ENCODE results near the gene SP4. TPM values are rescaled to one million over a fixed set of nuclear protein-coding genes. Genes with fewer than 3 reads are reported as not detected.

The SP4 gene
- total and polyA plus RNA-seq, 2 of the 4 experiments (the other 2 are of a cell fraction), result 0.97 to 5.9 TPM

DNA sequence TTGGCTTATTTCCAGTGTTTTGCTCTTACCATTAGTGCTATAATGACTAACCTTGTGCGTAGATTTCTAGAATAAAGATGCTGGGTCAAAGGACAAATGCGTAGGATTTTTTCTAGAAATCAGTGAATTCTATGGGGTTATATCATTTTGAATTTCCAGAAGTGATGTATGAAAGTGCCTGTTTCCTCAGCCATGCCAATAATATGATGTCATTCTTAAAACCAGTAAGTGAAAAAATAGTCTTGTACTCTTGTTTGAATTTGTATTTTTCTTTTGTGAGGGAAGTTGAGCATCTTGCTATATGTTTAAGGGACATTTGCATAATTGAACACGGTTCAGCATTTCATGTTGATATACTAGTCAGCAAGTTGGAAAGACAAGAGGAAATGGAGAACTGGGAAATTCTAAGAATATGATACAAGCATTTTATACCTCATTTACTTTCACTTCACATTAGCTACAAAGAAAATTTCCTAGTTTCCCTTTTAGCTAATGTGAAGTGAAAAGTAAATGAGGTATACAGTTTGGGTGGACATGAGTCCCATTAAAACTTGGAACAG, 111.1 kb downstream of the SP4 start:
- H2BK5ac ChIP-seq (ENCODE audit: low read depth, low read length, poor library complexity, severe bottlenecking), result no peak overlapping the region
- no peak overlapping the region for H3K4me2 ChIP-seq (ENCODE audit: low read depth, low read length)
- H3K14ac ChIP-seq (replicated peaks; ENCODE audit: low read depth, low read length), result no peak overlapping the region
- no peak overlapping the region for H3K9ac ChIP-seq (ENCODE audit: low read depth, low read length)
- H4K91ac ChIP-seq (ENCODE audit: insufficient read depth, low read depth, low read length), result no peak overlapping the region
- intact Hi-C loops (cut with micrococcal nuclease), result no loop called here
- ATAC-seq (ENCODE audit: low read depth), result no peak
- H3K56ac ChIP-seq (ENCODE audit: extremely low read depth, insufficient read depth, low read length), result no peak overlapping the region
- in situ Hi-C loops (cut with MboI; ENCODE audit: low sequenced_read_pairs), result no loop called here
- no peaks in the 10 kb centered on the region for H4K20me1 ChIP-seq (ENCODE audit: insufficient read depth, low read length)
- no peak overlapping the region for H3K18ac ChIP-seq (ENCODE audit: low read depth, low read length)
- no peak overlapping the region for H2AK9ac ChIP-seq (replicated peaks; ENCODE audit: low read depth, low read length, poor library complexity)
- no peaks in the 10 kb centered on the region for H3K36me3 ChIP-seq (ENCODE audit: control insufficient read depth, insufficient read depth, low read length)
- POLR2A ChIA-PET (ENCODE audit: unreplicated experiment), result no interaction called here
- H3K4ac ChIP-seq (ENCODE audit: low read depth, low read length), result no peak overlapping the region
- TF ChIP-seq CEBPB (IDR thresholded peaks at IDR 0.05; ENCODE audit: low read depth, low read length) (no peak), RFX5 (IDR thresholded peaks at IDR 0.05; ENCODE audit: low read depth, low read length) (no peak), RAD21 (IDR thresholded peaks at IDR 0.05; ENCODE audit: low read length) (no peak)
- TF ChIP-seq, protein P1, sequence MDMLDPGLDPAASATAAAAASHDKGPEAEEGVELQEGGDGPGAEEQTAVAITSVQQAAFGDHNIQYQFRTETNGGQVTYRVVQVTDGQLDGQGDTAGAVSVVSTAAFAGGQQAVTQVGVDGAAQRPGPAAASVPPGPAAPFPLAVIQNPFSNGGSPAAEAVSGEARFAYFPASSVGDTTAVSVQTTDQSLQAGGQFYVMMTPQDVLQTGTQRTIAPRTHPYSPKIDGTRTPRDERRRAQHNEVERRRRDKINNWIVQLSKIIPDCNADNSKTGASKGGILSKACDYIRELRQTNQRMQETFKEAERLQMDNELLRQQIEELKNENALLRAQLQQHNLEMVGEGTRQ (IDR thresholded peaks at IDR 0.05; ENCODE audit: low read depth, low read length), result no peak
- H3K9me3 ChIP-seq (ENCODE audit: control insufficient read depth, insufficient read depth, low read length), result no peaks in the 10 kb centered on the region
- no peak overlapping the region for H2BK120ac ChIP-seq (ENCODE audit: low read depth, low read length)
- H3K9me1 ChIP-seq (ENCODE audit: insufficient read depth, low read length), result no peaks in the 10 kb centered on the region
- no peak overlapping the region for H3K4me3 ChIP-seq (ENCODE audit: insufficient read depth, low read depth, low read length)
- no TSS peak for BruUV-seq (replicated peaks)
- H3K27me3 ChIP-seq (ENCODE audit: control insufficient read depth, insufficient read depth, low read length), result peaks cover 17% of the 10 kb centered on the region
- no peaks in the 10 kb centered on the region; the same call in 1 of the 2 replicates for H3K4me1 ChIP-seq (ENCODE audit: control insufficient read depth, insufficient read depth, low read length)
- no peak overlapping the region for H4K5ac ChIP-seq (ENCODE audit: low read depth, low read length)
- no peak overlapping the region for H2AFZ ChIP-seq (replicated peaks; ENCODE audit: low read length, poor library complexity)
- no peak overlapping the region for H2BK20ac ChIP-seq (ENCODE audit: low read depth, low read length)
- H2AK5ac ChIP-seq (ENCODE audit: low read depth, low read length), result no peak overlapping the region
- CTCF ChIA-PET, result no interaction called here
- H3K23ac ChIP-seq (ENCODE audit: low read depth, low read length), result no peak overlapping the region
- no peak overlapping the region for H4K8ac ChIP-seq (ENCODE audit: low read depth in 2 of 2, low read length in 2 of 2)
- no peaks in the 10 kb centered on the region for H3K79me1 ChIP-seq (ENCODE audit: low read depth in 1 of 2, low read length in 2 of 2)
- dilution Hi-C loops (cut with HindIII; ENCODE audit: low sequenced_read_pairs, unreplicated experiment), result no loop called here
- WGBS, 2 experiments (ENCODE audit: extremely low coverage in 2 of 2, insufficient read length in 1 of 2), result no CpG with 5 or more reads among the region's 3 CpGs
- no peak for DNase-seq
- H3K27ac ChIP-seq (ENCODE audit: insufficient read depth, low read length), result no peak overlapping the region
- H2BK15ac ChIP-seq (ENCODE audit: low read depth, low read length), result no peak overlapping the region
